Naive thymus-derived CD8-positive, alpha-beta T cell (primary cell): ENCODE data around the gene DYNC1H1. TPM values are rescaled to one million over a fixed set of nuclear protein-coding genes. Genes with fewer than 3 reads are reported as not detected.

Experiments
- ATAC-seq, 2 donors: fragments of 150-1000 bp; cut with Tn5 transposase in 1 of 2; sonication (Bioruptor Pico), chemical (Tn5 transposase) in 1 of 2; 1 replicate in 1 of 2; 2 replicates in 1 of 2; pipeline ENCODE4 v1.10.0; 2021; ENCODE audit warnings: mild to moderate bottlenecking in 2 of 2, moderate library complexity in 2 of 2
- POLR2A ChIA-PET: fragments of 350-600 bp; sonication (Branson Sonifier 250); formaldehyde crosslinking; loops from one replicate; lab custom pipeline; 2021; ENCODE audit warnings: antibody characterized with exemption; lab: Charles Lee
- DNase-seq, 10 donors: peaks; one replicate each; pipeline versions ENCODE4 v3.0.0 to v3.0.0-alpha.2; 2020 to 2022
- H3K27ac Mint-ChIP-seq, 10 donors: one replicate each; pipeline ENCODE4 v1.8.0; 2020 to 2022; ENCODE audit warnings: mild to moderate bottlenecking in 10 of 10, mixed read lengths in 10 of 10, moderate library complexity in 4 of 10, inconsistent platforms in 1 of 10
- H3K27me3 Mint-ChIP-seq, 5 donors: one replicate each; pipeline ENCODE4 v1.8.0; 2021 to 2022; ENCODE audit warnings: mixed read lengths in 5 of 5
- H3K36me3 Mint-ChIP-seq, 3 donors: one replicate each; pipeline ENCODE4 v1.8.0; 2020 to 2022; ENCODE audit warnings: mixed read lengths in 3 of 3, mild to moderate bottlenecking in 2 of 3, inconsistent platforms in 1 of 3
- H3K4me1 Mint-ChIP-seq, 4 donors: one replicate each; pipeline ENCODE4 v1.8.0; 2021 to 2022; ENCODE audit warnings: mixed read lengths in 4 of 4
- H3K4me3 Mint-ChIP-seq, 10 donors: one replicate each; pipeline ENCODE4 v1.8.0; 2020 to 2022; ENCODE audit warnings: mild to moderate bottlenecking in 10 of 10, mixed read lengths in 10 of 10, moderate library complexity in 6 of 10, inconsistent platforms in 1 of 10
- H3K9me3 Mint-ChIP-seq, 9 donors: one replicate each; pipeline ENCODE4 v1.8.0; 2020 to 2022; ENCODE audit warnings: mixed read lengths in 9 of 9, mild to moderate bottlenecking in 3 of 9, inconsistent platforms in 1 of 9, moderate library complexity in 1 of 9
- polyA plus RNA-seq, 3 donors: library from polyadenylated mRNA; unstranded; fragments of 300-500 nt; fragmentation: Illumina TruSeq; gene quantifications; one replicate each; pipeline ENCODE4 v1.2.3, GENCODE V29; 2021
- total RNA-seq, 8 experiments: library from RNA in 2 of 8; stranded (reverse) in 2 of 8; gene quantifications; one replicate each; pipeline ENCODE4 v1.2.3 and lab custom pipeline; 2021 to 2026

DYNC1H1 gene
- total and polyA plus RNA-seq, 5 experiments from 2014 or later: 23.4 to 278 (median 42.0) TPM

GRCh38 chr14:102012336-102012735 is 48.0 kb downstream of the DYNC1H1 start:
- POLR2A ChIA-PET: interaction anchor here (0.6 kb wide), 1 partner anchor 80 kb away, joined by 3 read pairs; no protein-coding TSS in a partner anchor
- no peak for ATAC-seq
- Mint-ChIP-seq H3K27ac (no peak overlapping the region), H3K9me3 (no peaks in the 10 kb centered on the region), H3K4me3 (no peak overlapping the region), H3K36me3 (peaks cover 8 to 100% (median 60%) of the 10 kb centered on the region in 3 donors), H3K4me1 (peaks cover 0 to 4% (median 0%) of the 10 kb centered on the region in 4 donors), H3K27me3 (no peaks in the 10 kb centered on the region)
- no peak for DNase-seq

GRCh38 chr14:102013669-102014200 is 49.4 kb downstream of the DYNC1H1 start:
- POLR2A ChIA-PET: interaction anchor here (0.6 to 0.7 kb wide), 4 partner anchors 26 to 751 kb away, joined by 3 read pairs; no protein-coding TSS in a partner anchor

GRCh38 chr14:102015045-102015685 is 50.8 kb downstream of the DYNC1H1 start:
- H3K36me3 Mint-ChIP-seq: peaks cover 8 to 95% (median 61%) of the 10 kb centered on the region in 3 donors
- H3K27ac Mint-ChIP-seq: peak overlapping the region in 2 of 10 donors; percentile 6 to 9
- ATAC-seq: no peak
- H3K9me3 Mint-ChIP-seq: no peaks in the 10 kb centered on the region
- H3K4me3 Mint-ChIP-seq: no peak overlapping the region
- peaks cover 8 to 15% (median 10%) of the 10 kb centered on the region in 4 donors for H3K4me1 Mint-ChIP-seq
- no peaks in the 10 kb centered on the region for H3K27me3 Mint-ChIP-seq
- POLR2A ChIA-PET: no interaction called here
- DNase-seq: no peak

More at GRCh38 chr14:102013669-102014200, 49.4 kb downstream of the DYNC1H1 start:
- H3K36me3 Mint-ChIP-seq: peaks cover 8 to 99% (median 64%) of the 10 kb centered on the region in 3 donors
- peak overlapping the region in 5 of 10 donors; percentile 55 to 90 (median 82) for H3K27ac Mint-ChIP-seq
- DNase-seq: no peak
- no peaks in the 10 kb centered on the region for H3K27me3 Mint-ChIP-seq
- no peak overlapping the region for H3K4me3 Mint-ChIP-seq
- no peaks in the 10 kb centered on the region for H3K9me3 Mint-ChIP-seq
- peaks cover 0 to 4% (median 1%) of the 10 kb centered on the region in 4 donors for H3K4me1 Mint-ChIP-seq
- no peak for ATAC-seq

- H3K4me3 Mint-ChIP-seq: no peak overlapping the region
- peak overlapping the region in 1 of 10 donors; percentile 59 for H3K27ac Mint-ChIP-seq
- H3K4me1 Mint-ChIP-seq: peaks cover 12 to 21% (median 16%) of the 10 kb centered on the region in 4 donors
- no peaks in the 10 kb centered on the region for H3K9me3 Mint-ChIP-seq
- no peak for ATAC-seq
- POLR2A ChIA-PET: no interaction called here
- H3K36me3 Mint-ChIP-seq: peaks cover 8 to 95% (median 56%) of the 10 kb centered on the region in 3 donors
- no peaks in the 10 kb centered on the region for H3K27me3 Mint-ChIP-seq
- DNase-seq: no peak
Measured at GRCh38 chr14:102015771-102016170, 51.4 kb downstream of the DYNC1H1 start.

- H3K4me1 Mint-ChIP-seq: peaks cover 16 to 28% (median 22%) of the 10 kb centered on the region in 4 donors
- ATAC-seq (no peak), DNase-seq (no peak)
- POLR2A ChIA-PET: no interaction called here
- H3K36me3 Mint-ChIP-seq: peaks cover 8 to 95% (median 58%) of the 10 kb centered on the region in 3 donors
- no peaks in the 10 kb centered on the region for H3K9me3 Mint-ChIP-seq
- H3K27ac Mint-ChIP-seq: peak overlapping the region in 3 of 10 donors; percentile 31 to 44 (median 32)
- no peak overlapping the region for H3K4me3 Mint-ChIP-seq
- H3K27me3 Mint-ChIP-seq: no peaks in the 10 kb centered on the region
Measured at GRCh38 chr14:102016420-102017090, 52.2 kb downstream of the DYNC1H1 start.

- Mint-ChIP-seq H3K9me3 (no peaks in the 10 kb centered on the region), H3K4me1 (peaks cover 16 to 28% (median 22%) of the 10 kb centered on the region in 4 donors), H3K27me3 (no peaks in the 10 kb centered on the region), H3K4me3 (no peak overlapping the region), H3K27ac (peak overlapping the region in 6 of 10 donors; percentile 25 to 62 (median 48)), H3K36me3 (peaks cover 6 to 95% (median 49%) of the 10 kb centered on the region in 3 donors)
- ATAC-seq (no peak), DNase-seq (no peak)
- POLR2A ChIA-PET: interaction anchor here (1.2 kb wide), 1 partner anchor 10 kb away, joined by 3 read pairs; no protein-coding TSS in a partner anchor
Measured at GRCh38 chr14:102018251-102018650, 53.9 kb downstream of the DYNC1H1 start.

- H3K4me1 Mint-ChIP-seq: peaks cover 14 to 28% (median 22%) of the 10 kb centered on the region in 4 donors
- no peaks in the 10 kb centered on the region for H3K27me3 Mint-ChIP-seq
- H3K9me3 Mint-ChIP-seq: no peaks in the 10 kb centered on the region
- no peak overlapping the region for H3K4me3 Mint-ChIP-seq
- POLR2A ChIA-PET: interaction anchor here (1.2 kb wide), 1 partner anchor 9 kb away, joined by 3 read pairs; no protein-coding TSS in a partner anchor
- no peak for DNase-seq
- H3K36me3 Mint-ChIP-seq: peaks cover 3 to 95% (median 47%) of the 10 kb centered on the region in 3 donors
- ATAC-seq: no peak
- peak overlapping the region in 6 of 10 donors; percentile 4 to 93 (median 16) for H3K27ac Mint-ChIP-seq
Measured at GRCh38 chr14:102019006-102019540, 54.7 kb downstream of the DYNC1H1 start.

- no peaks in the 10 kb centered on the region for H3K27me3 Mint-ChIP-seq
- POLR2A ChIA-PET: interaction anchor here (0.6 to 1.4 kb wide), 5 partner anchors 16 to 294 kb away, joined by 3 to 5 read pairs (median 3); no protein-coding TSS in a partner anchor
- DNase-seq: peak in 9 of 10 donors; percentile 24 to 85 (median 66)
- H3K9me3 Mint-ChIP-seq: no peaks in the 10 kb centered on the region
- H3K36me3 Mint-ChIP-seq: peaks cover 3 to 90% (median 44%) of the 10 kb centered on the region in 3 donors
- H3K4me3 Mint-ChIP-seq: peak overlapping the region; percentile 36 to 82 (median 76)
- peak; percentile 97 to 99 for ATAC-seq
- peak overlapping the region; percentile 85 to 97 (median 93) for H3K27ac Mint-ChIP-seq
- H3K4me1 Mint-ChIP-seq: peaks cover 14 to 28% (median 22%) of the 10 kb centered on the region in 4 donors
Measured at GRCh38 chr14:102020058-102020971, 55.9 kb downstream of the DYNC1H1 start.

- ATAC-seq (no peak), DNase-seq (no peak)
- Mint-ChIP-seq H3K27me3 (no peaks in the 10 kb centered on the region), H3K27ac (peak overlapping the region in 4 of 10 donors; percentile 28 to 82 (median 42)), H3K4me3 (no peak overlapping the region), H3K4me1 (no peaks in the 10 kb centered on the region), H3K9me3 (no peaks in the 10 kb centered on the region), H3K36me3 (peaks cover 7 to 88% (median 40%) of the 10 kb centered on the region in 3 donors)
- POLR2A ChIA-PET: interaction anchor here (1.3 kb wide), 1 partner anchor 9 kb away, joined by 3 read pairs; no protein-coding TSS in a partner anchor
Measured at GRCh38 chr14:102026934-102027333, 62.6 kb downstream of the DYNC1H1 start.

- Mint-ChIP-seq H3K27me3 (no peaks in the 10 kb centered on the region), H3K9me3 (no peaks in the 10 kb centered on the region), H3K27ac (peak overlapping the region in 1 of 10 donors; percentile 57), H3K4me3 (no peak overlapping the region), H3K36me3 (peaks cover 7 to 88% (median 43%) of the 10 kb centered on the region in 3 donors), H3K4me1 (no peaks in the 10 kb centered on the region)
- no peak for ATAC-seq
- DNase-seq: no peak
- POLR2A ChIA-PET: interaction anchor here (0.5 to 1.3 kb wide), 2 partner anchors 10 to 322 kb away, joined by 3 to 4 read pairs; no protein-coding TSS in a partner anchor
Measured at GRCh38 chr14:102027951-102028350, 63.6 kb downstream of the DYNC1H1 start.

- Mint-ChIP-seq H3K4me1 (no peaks in the 10 kb centered on the region), H3K27me3 (no peaks in the 10 kb centered on the region), H3K27ac (peak overlapping the region in 5 of 10 donors; percentile 11 to 59 (median 30)), H3K4me3 (no peak overlapping the region), H3K9me3 (no peaks in the 10 kb centered on the region), H3K36me3 (peaks cover 7 to 88% (median 41%) of the 10 kb centered on the region in 3 donors)
- POLR2A ChIA-PET: no interaction called here
- no peak for DNase-seq
- ATAC-seq: no peak
Measured at GRCh38 chr14:102028733-102029132, 64.4 kb downstream of the DYNC1H1 start.
